K562 (cell line): Measurements from ENCODE around the gene SLC12A3. TPM values are rescaled to one million over a fixed set of nuclear protein-coding genes. Genes with fewer than 3 reads are reported as not detected.

Experiments used
- DEAF1 ChIP-seq: fragments of 450-650 bp; formaldehyde crosslinking; IDR thresholded peaks from 2 replicates; pipeline ENCODE4 v1.4.0; 2020; ENCODE audit warnings: mild to moderate bottlenecking, moderate library complexity
- FOSL1 ChIP-seq: fragments of 200-800 bp; sonication (Bioruptor generic); conservative IDR thresholded peaks from 2 replicates; pipeline ENCODE4 v1.6.1; 2016; ENCODE audit warnings: missing genetic modification characterization, missing compliant biosample characterization
- FOXM1 ChIP-seq, 2 experiments: fragments of 450-650 bp in 1 of 2; sonication (generic) in 1 of 2; formaldehyde crosslinking in 1 of 2; IDR thresholded peaks; 2 replicates each; pipeline versions ENCODE4 v1.6.1 to v1.9.0; 2017 to 2022; ENCODE audit warnings: low read depth in 2 of 2, mild to moderate bottlenecking in 2 of 2, missing genetic modification reagents in 1 of 2, moderate library complexity in 1 of 2
- FUS ChIP-seq: fragments of 200-400 bp; formaldehyde crosslinking; optimal IDR thresholded peaks from 2 replicates; pipeline ENCODE3; 2017; ENCODE audit warnings: low read depth, low read length
- KHSRP ChIP-seq: fragments of 450-650 bp; IDR thresholded peaks from 2 replicates; pipeline ENCODE4 v1.6.1; 2017
- MBD2 ChIP-seq: sonication (generic); IDR thresholded peaks from 2 replicates; pipeline ENCODE4 v1.6.1; 2016; ENCODE audit warnings: low read depth, borderline replicate concordance
- MYBL2 ChIP-seq, 2 experiments: fragments of 450-650 bp in 1 of 2; sonication (generic) in 1 of 2; formaldehyde crosslinking in 1 of 2; IDR thresholded peaks; 2 replicates each; pipeline versions ENCODE4 v1.6.1 to v1.8.1; 2017 to 2022; ENCODE audit warnings: borderline replicate concordance in 1 of 2, inconsistent platforms in 1 of 2, low read depth in 1 of 2, mild to moderate bottlenecking in 1 of 2, missing genetic modification reagents in 1 of 2, moderate library complexity in 1 of 2
- NFE2 ChIP-seq: IDR thresholded peaks from 2 replicates; pipeline ENCODE4 v1.6.1; 2014; ENCODE audit warnings: antibody characterized with exemption, low read depth
- PHF20 ChIP-seq: fragments of 450-650 bp; IDR thresholded peaks from 2 replicates; pipeline ENCODE4 v1.6.1; 2018; ENCODE audit not compliant: partially characterized antibody
- POU5F1 ChIP-seq: fragments of 150-350 bp; IDR thresholded peaks from 2 replicates; pipeline ENCODE4 v1.6.1; 2014; ENCODE audit warnings: borderline replicate concordance, low read length, low read depth, mild to moderate bottlenecking; ENCODE audit not compliant: partially characterized antibody
- RBM22 ChIP-seq: fragments of 200-400 bp; formaldehyde crosslinking; IDR thresholded peaks from 2 replicates; pipeline ENCODE4 v1.6.1; 2018; ENCODE audit warnings: low read length, low read depth; ENCODE audit not compliant: poor library complexity, severe bottlenecking
- RBM25 ChIP-seq: fragments of 200-400 bp; formaldehyde crosslinking; IDR thresholded peaks from 2 replicates; pipeline ENCODE4 v1.6.1; 2018; ENCODE audit warnings: low read length, low read depth, moderate library complexity; ENCODE audit not compliant: severe bottlenecking
- SIX5 ChIP-seq, 2 experiments: IDR thresholded peaks; 2 replicates each; pipeline ENCODE4 v1.6.1; 2011; ENCODE audit warnings: low read length in 2 of 2, borderline replicate concordance in 1 of 2, low read depth in 1 of 2, mild to moderate bottlenecking in 1 of 2, moderate library complexity in 1 of 2; ENCODE audit not compliant: insufficient read depth in 1 of 2
- USF2 ChIP-seq: sonication (generic); formaldehyde crosslinking; IDR thresholded peaks from 2 replicates; pipeline ENCODE4 v1.5.0; 2020; ENCODE audit warnings: missing genetic modification reagents
- XRCC4 ChIP-seq: IDR thresholded peaks from one replicate; pipeline ENCODE4 v1.6.1; 2011; ENCODE audit not compliant: insufficient read depth, insufficient read length; ENCODE audit errors: extremely low read depth
- ZNF274 ChIP-seq: IDR thresholded peaks from 2 replicates; pipeline ENCODE4 v1.6.1; 2011; ENCODE audit warnings: low read depth, mild to moderate bottlenecking, low read length, moderate library complexity, borderline replicate concordance
- ZNF707 ChIP-seq: fragments of 250-450 bp; sonication (Bioruptor Pico); conservative IDR thresholded peaks from 2 replicates; pipeline ENCODE4 v1.8.0; 2022; ENCODE audit warnings: inconsistent platforms, mild to moderate bottlenecking, moderate library complexity
- polyA plus RNA-seq, 8 experiments: library from polyadenylated mRNA; depleted of rRNA in 4 of 8; stranded (reverse) in 5 of 8; unstranded in 3 of 8; fragments of >200 nt; fragmentation: Nextera tagmentation in 2 of 8; fragmentation: Illumina TruSeq in 1 of 8; extraction: Ambion mirVana in 2 of 8; extraction: Trizol in 1 of 8; gene quantifications; 2 replicates each; pipeline versions ENCODE4 v1.2.1 to v1.2.3, GENCODE V29; 2011 to 2014; ENCODE audit warnings: inconsistent platforms in 1 of 8, missing spikeins in 1 of 8
- total RNA-seq, 7 experiments: library from RNA; depleted of rRNA in 6 of 7; stranded (reverse); fragments of >200 nt in 6 of 7; fragmentation: Illumina TruSeq in 2 of 7; extraction: Trizol in 2 of 7; gene quantifications; 2 replicates each; pipeline versions ENCODE4 v1.2.1 to v1.2.3, GENCODE V29; 2011 to 2021; ENCODE audit warnings: low replicate concordance in 1 of 7

SLC12A3 gene
- total and polyA plus RNA-seq, 9 of the 15 experiments (the other 6 are each of a cell fraction or from before 2014, with no cell fraction given), result not detected

GRCh38 chr16:56869513-56870275 is 4.7 kb downstream of the SLC12A3 start (continued):
- TF ChIP-seq SIX5 (IDR thresholded peaks at IDR 0.05; ENCODE audit: borderline replicate concordance in 1 of 2, insufficient read depth in 1 of 2, low read depth in 1 of 2, low read length in 2 of 2), result no peak
- no peak for TF ChIP-seq MBD2
- peak; percentile 48 for TF ChIP-seq PHF20
- no peak for TF ChIP-seq FOSL1 (tag)
- peak; percentile 45; the same call in 1 of the 2 replicates for TF ChIP-seq DEAF1 (CRISPR knock-in tag)
- no peak for TF ChIP-seq ZNF707 (CRISPR knock-in tag)
- peak; percentile 39 for TF ChIP-seq RBM25
- TF ChIP-seq KHSRP, result no peak
- no peak for TF ChIP-seq USF2
- no peak for TF ChIP-seq FUS
- no peak for TF ChIP-seq POU5F1
- TF ChIP-seq RBM22, result no peak
- no peak for TF ChIP-seq MYBL2 (IDR thresholded peaks at IDR 0.05; ENCODE audit: low read depth)
- TF ChIP-seq MYBL2 (CRISPR knock-in tag; IDR thresholded peaks at IDR 0.05; ENCODE audit: borderline replicate concordance), result no peak
- no peak for TF ChIP-seq FOXM1 (IDR thresholded peaks at IDR 0.05; ENCODE audit: low read depth)
- no peak for TF ChIP-seq FOXM1 (CRISPR knock-in tag; IDR thresholded peaks at IDR 0.05; ENCODE audit: low read depth)
- no peak for TF ChIP-seq XRCC4
- peak; percentile 91 for TF ChIP-seq NFE2
- no peak for TF ChIP-seq ZNF274
